GM12878 (cell line): Measurements from ENCODE around the gene ZIK1. TPM values are rescaled to one million over a fixed set of nuclear protein-coding genes. Genes with fewer than 3 reads are reported as not detected.
A peak's percentile ranks its signal among the peaks of the same experiment; 100 is the strongest.

Source experiments
- ATAC-seq: fragments of 200-7000 bp; cut with Tn5 transposase; 3 replicates; pipeline ENCODE4 v1.9.1; 2020; ENCODE audit warnings: mild to moderate bottlenecking, moderate library complexity
- BruUV-seq: library from RNA; stranded (reverse); fragments of 400-500 nt; replicated peaks from 2 replicates; lab custom pipeline; 2021; lab: Mats Ljungman, UMichigan
- CTCF ChIA-PET: fragments of 300-600 bp; sonication (Branson Sonifier 250); formaldehyde crosslinking; extraction: SDS; loops from one replicate; lab custom pipeline; 2021; ENCODE audit warnings: inconsistent platforms; lab: Yijun Ruan, JAX
- POLR2A ChIA-PET: fragments of 350-600 bp; formaldehyde crosslinking; extraction: SDS; loops from one replicate; lab custom pipeline; 2021; ENCODE audit warnings: inconsistent platforms; lab: Charles Lee
- RAD21 ChIA-PET: fragments of 300-600 bp; sonication (Branson Sonifier 250); formaldehyde crosslinking; loops from one replicate; lab custom pipeline; 2023; ENCODE audit warnings: antibody characterized with exemption; ENCODE audit not compliant: unreplicated experiment; lab: Charles Lee
- SMC1A ChIA-PET: fragments of 300-600 bp; sonication (Branson Sonifier 250); formaldehyde crosslinking; loops from one replicate; lab custom pipeline; 2023; ENCODE audit not compliant: unreplicated experiment, uncharacterized antibody; lab: Charles Lee
- DNase-seq: peaks from one replicate; pipeline ENCODE4 v3.0.0-alpha.2; 2011; ENCODE audit warnings: low read depth, low spot score
- FAIRE-seq: peaks from 3 replicates; lab custom pipeline; 2011; peaks lifted over from hg19 to GRCh38; lab: Jason Lieb, UNC
- H2AFZ ChIP-seq: 2 replicates; pipeline ENCODE4 v1.6.0; 2011; ENCODE audit warnings: low read depth, low read length, control low read depth; ENCODE audit not compliant: control insufficient read depth
- H3K27ac ChIP-seq: 2 replicates; pipeline ENCODE4 v1.5.1; 2011; ENCODE audit warnings: control low read depth; ENCODE audit not compliant: control insufficient read depth, insufficient read depth
- H3K27me3 ChIP-seq, 2 experiments: replicated peaks in 1 of 2; 2 replicates each; pipeline versions ENCODE4 v1.6.0 to v1.6.1; 2011; ENCODE audit warnings: low read length in 1 of 2; ENCODE audit not compliant: control insufficient read depth in 2 of 2, insufficient read depth in 2 of 2
- H3K36me3 ChIP-seq, 2 experiments: 2 replicates each; pipeline ENCODE4 v1.5.1; 2011; ENCODE audit warnings: low read length in 1 of 2; ENCODE audit not compliant: control insufficient read depth in 2 of 2, insufficient read depth in 2 of 2
- H3K4me1 ChIP-seq: 2 replicates; pipeline ENCODE4 v1.6.1; 2011; ENCODE audit warnings: mild to moderate bottlenecking, low read length, moderate library complexity, mixed read lengths; ENCODE audit not compliant: control insufficient read depth, insufficient read depth
- H3K4me2 ChIP-seq: 2 replicates; pipeline ENCODE4 v1.6.0; 2011; ENCODE audit warnings: control low read depth; ENCODE audit not compliant: control insufficient read depth, insufficient read depth
- H3K4me3 ChIP-seq: fragments of 200-600 bp; sonication (generic); 2 replicates; pipeline ENCODE4 v1.5.1; 2016
- H3K79me2 ChIP-seq: 2 replicates; pipeline ENCODE4 v1.6.0; 2011; ENCODE audit warnings: low read length; ENCODE audit not compliant: control insufficient read depth, insufficient read depth
- H3K9ac ChIP-seq: 2 replicates; pipeline ENCODE4 v1.8.0; 2011; ENCODE audit warnings: low read length, control low read depth, mixed read lengths; ENCODE audit not compliant: control insufficient read depth, insufficient read depth
- H3K9me3 ChIP-seq: replicated peaks from 3 replicates; pipeline ENCODE4 v1.5.1; 2011; ENCODE audit warnings: mild to moderate bottlenecking, low read length; ENCODE audit not compliant: control insufficient read depth, insufficient read depth
- H4K20me1 ChIP-seq: 2 replicates; pipeline ENCODE4 v1.6.0; 2011; ENCODE audit not compliant: control insufficient read depth, insufficient read depth
- BCL11A ChIP-seq: IDR thresholded peaks from 2 replicates; pipeline ENCODE4 v1.6.1; 2011; ENCODE audit warnings: low read depth, low read length
- BRCA1 ChIP-seq: IDR thresholded peaks from 2 replicates; pipeline ENCODE4 v1.6.1; 2011; ENCODE audit warnings: low read depth, low read length, improper control_type of control experiment
- CHD1 ChIP-seq: IDR thresholded peaks from 2 replicates; pipeline ENCODE4 v1.6.1; 2012; ENCODE audit warnings: low read depth, low read length, improper control_type of control experiment
- EP300 ChIP-seq, 2 experiments: fragments of 150-350 bp in 1 of 2; IDR thresholded peaks; 2 replicates each; pipeline ENCODE4 v1.6.1; 2011 to 2012; ENCODE audit warnings: low read depth in 2 of 2, low read length in 2 of 2, borderline replicate concordance in 1 of 2, improper control_type of control experiment in 1 of 2, inconsistent platforms in 1 of 2; ENCODE audit not compliant: control insufficient read depth in 1 of 2
- GATAD2B ChIP-seq: fragments of 450-650 bp; conservative IDR thresholded peaks from 2 replicates; pipeline ENCODE4 v1.6.1; 2017; ENCODE audit warnings: low read depth, mild to moderate bottlenecking, moderate library complexity
- HSF1 ChIP-seq: fragments of 150-350 bp; IDR thresholded peaks from 2 replicates; pipeline ENCODE4 v1.6.1; 2014; ENCODE audit warnings: mild to moderate bottlenecking, low read depth, low read length
- IRF3 ChIP-seq: fragments of 450-650 bp; IDR thresholded peaks from 2 replicates; pipeline ENCODE4 v1.6.1; 2014; ENCODE audit warnings: mild to moderate bottlenecking
- MLLT1 ChIP-seq: fragments of 450-650 bp; IDR thresholded peaks from 2 replicates; pipeline ENCODE4 v1.6.1; 2016; ENCODE audit warnings: mild to moderate bottlenecking
- RCOR1 ChIP-seq: conservative IDR thresholded peaks from 2 replicates; pipeline ENCODE4 v1.6.1; 2012; ENCODE audit warnings: low read depth, low read length, improper control_type of control experiment
- RELA ChIP-seq: fragments of 450-650 bp; IDR thresholded peaks from 2 replicates; pipeline ENCODE4 v1.8.0; 2014; ENCODE audit warnings: borderline replicate concordance; ENCODE audit not compliant: partially characterized antibody
- SIX5 ChIP-seq: IDR thresholded peaks from 2 replicates; pipeline ENCODE4 v1.6.1; 2011; ENCODE audit warnings: mild to moderate bottlenecking, low read depth, low read length, moderate library complexity; ENCODE audit not compliant: severe bottlenecking
- USF2 ChIP-seq: IDR thresholded peaks from 2 replicates; pipeline ENCODE4 v1.6.1; 2011; ENCODE audit warnings: low read depth, low read length, improper control_type of control experiment, borderline replicate concordance
- WGBS: methylation state at CpG from one replicate; pipeline ENCODE4 v1.1.6; 2016; ENCODE audit warnings: low lambda C conversion rate; ENCODE audit not compliant: insufficient replicate concordance, insufficient coverage; ENCODE audit errors: missing lambda C conversion rate; 5-methylcytosine and 5-hydroxymethylcytosine counted together
- in situ Hi-C: fragments of 300-500 bp; cut with MboI; formaldehyde crosslinking; loops from 9 replicates; pipeline ENCODE4 v1.14.3; 2018; ENCODE audit warnings: mixed read lengths
- intact Hi-C: fragments of 100-400 bp; cut with micrococcal nuclease; formaldehyde crosslinking; loops from one replicate; pipeline ENCODE4 v1.14.2; 2022; ENCODE audit not compliant: unreplicated experiment
- polyA plus RNA-seq, 11 experiments: library from polyadenylated mRNA; depleted of rRNA in 4 of 11; unstranded in 6 of 11; stranded (reverse) in 5 of 11; fragments of >200 nt; fragmentation: Nextera tagmentation in 4 of 11; fragmentation: Illumina TruSeq in 1 of 11; extraction: Ambion mirVana in 4 of 11; extraction: Trizol in 1 of 11; gene quantifications; 1 replicate in 1 of 11; 2 replicates in 10 of 11; pipeline versions ENCODE4 v1.2.1 to v1.2.3, GENCODE V29; 2011 to 2016; ENCODE audit warnings: inconsistent platforms in 2 of 11, missing spikeins in 2 of 11, low read depth in 1 of 11
- total RNA-seq, 4 experiments: library from RNA; depleted of rRNA in 3 of 4; stranded (reverse); fragments of >200 nt in 3 of 4; fragmentation: Illumina TruSeq in 1 of 4; extraction: Trizol in 1 of 4; gene quantifications; 2 replicates each; pipeline versions ENCODE4 v1.2.1 to v1.2.3, GENCODE V29; 2013 to 2021

Gene ZIK1
- total and polyA plus RNA-seq, 10 of the 15 experiments (the other 5 are each of a cell fraction or from before 2014, with no cell fraction given) = 0.45 to 4.7 (median 2.7) TPM

GRCh38 chr19:57632987-57633831 lies 49.3 kb downstream of the ZIK1 start, which contains the start of gene ZNF211:
ZNF211 (plus strand) TSS chr19:57633168; CDS start chr19:57633347, 179 bp downstream.
- ChIA-PET POLR2A (interaction anchor here (0.6 to 1.4 kb wide), 3 partner anchors 19 to 394 kb away, joined by 3 to 4 read pairs (median 3); partner anchors contain the start of gene ZNF134), SMC1A (interaction anchor here (1.0 to 1.2 kb wide), 2 partner anchors 49 to 139 kb away, joined by 3 to 4 read pairs; partner anchors contain the start of gene ZNF551), RAD21 (interaction anchor here (0.8 to 1.7 kb wide), 2 partner anchors 49 to 95 kb away, joined by 3 to 4 read pairs; partner anchors contain the start of gene ZNF551), CTCF (interaction anchor here (1.0 to 1.5 kb wide), 4 partner anchors 48 to 282 kb away, joined by 3 to 4 read pairs (median 3); partner anchors contain the start of gene ZNF551)
- FAIRE-seq = peak; percentile 92
- WGBS = 5% methylated on average over 58 of the region's 59 CpGs
- H2AFZ ChIP-seq = peak within 1 kb of the TSS; percentile 88
- H3K4me3 ChIP-seq = peak within 1 kb of the TSS; percentile 92
- intact Hi-C loops (loop anchor here (2.0 kb wide), 1 partner anchor 54 kb away; the partner anchor contains the start of gene ZNF416), in situ Hi-C loops (no loop called here)
- H3K79me2 ChIP-seq = no peaks in the 10 kb centered on the region; the same call in 1 of the 2 replicates
- peak within 1 kb of the TSS; percentile 30 for H3K27ac ChIP-seq
- H4K20me1 ChIP-seq = no peaks in the 10 kb centered on the region
- peak within 1 kb of the TSS; percentile 91 for H3K4me2 ChIP-seq
- peak; percentile 100 for ATAC-seq
- no peaks in the 10 kb centered on the region; the same call in 1 of the 2 replicates for H3K4me1 ChIP-seq
- H3K9ac ChIP-seq = peak within 1 kb of the TSS; percentile 81
- BruUV-seq = no TSS peak
- DNase-seq = peak; percentile 82
- H3K36me3 ChIP-seq = no peaks in the 10 kb centered on the region; a peak in 1 of 4 replicates
- peaks cover 8% of the 10 kb centered on the region for H3K9me3 ChIP-seq
- H3K27me3 ChIP-seq = no peaks in the 10 kb centered on the region
- TF ChIP-seq RELA (no peak), HSF1 (no peak), USF2 (no peak), BRCA1 (no peak), BCL11A (0 out of 2 replicates have a peak, but pooled peaks have one; percentile 7), RCOR1 (no peak), MLLT1 (no peak), GATAD2B (peak; percentile 75; the same call in 1 of the 2 replicates), EP300 (IDR thresholded peaks at IDR 0.05; ENCODE audit: borderline replicate concordance in 1 of 2, control insufficient read depth in 1 of 2, low read depth in 2 of 2, low read length in 2 of 2) (0 out of 4 replicates have a peak, but pooled peaks of 1 of the 2 experiments have one; percentile 23), SIX5 (peak; percentile 92), CHD1 (no peak), IRF3 (peak; percentile 70; the same call in 1 of the 2 replicates)
